HG03066 (cell line): ENCODE results near the gene FMNL1.
"Not testable (repeated sequence)": the region's sequence is repeated elsewhere in the genome, so short reads cannot be mapped to it uniquely, and the experiment has no call there.

Source experiments
- ATAC-seq: cut with Tn5 transposase; IDR thresholded peaks from one replicate; pipeline ENCODE4 v1.9.1; 2021; ENCODE audit warnings: low read depth; ENCODE audit not compliant: unreplicated experiment

The FMNL1 gene, protein sequence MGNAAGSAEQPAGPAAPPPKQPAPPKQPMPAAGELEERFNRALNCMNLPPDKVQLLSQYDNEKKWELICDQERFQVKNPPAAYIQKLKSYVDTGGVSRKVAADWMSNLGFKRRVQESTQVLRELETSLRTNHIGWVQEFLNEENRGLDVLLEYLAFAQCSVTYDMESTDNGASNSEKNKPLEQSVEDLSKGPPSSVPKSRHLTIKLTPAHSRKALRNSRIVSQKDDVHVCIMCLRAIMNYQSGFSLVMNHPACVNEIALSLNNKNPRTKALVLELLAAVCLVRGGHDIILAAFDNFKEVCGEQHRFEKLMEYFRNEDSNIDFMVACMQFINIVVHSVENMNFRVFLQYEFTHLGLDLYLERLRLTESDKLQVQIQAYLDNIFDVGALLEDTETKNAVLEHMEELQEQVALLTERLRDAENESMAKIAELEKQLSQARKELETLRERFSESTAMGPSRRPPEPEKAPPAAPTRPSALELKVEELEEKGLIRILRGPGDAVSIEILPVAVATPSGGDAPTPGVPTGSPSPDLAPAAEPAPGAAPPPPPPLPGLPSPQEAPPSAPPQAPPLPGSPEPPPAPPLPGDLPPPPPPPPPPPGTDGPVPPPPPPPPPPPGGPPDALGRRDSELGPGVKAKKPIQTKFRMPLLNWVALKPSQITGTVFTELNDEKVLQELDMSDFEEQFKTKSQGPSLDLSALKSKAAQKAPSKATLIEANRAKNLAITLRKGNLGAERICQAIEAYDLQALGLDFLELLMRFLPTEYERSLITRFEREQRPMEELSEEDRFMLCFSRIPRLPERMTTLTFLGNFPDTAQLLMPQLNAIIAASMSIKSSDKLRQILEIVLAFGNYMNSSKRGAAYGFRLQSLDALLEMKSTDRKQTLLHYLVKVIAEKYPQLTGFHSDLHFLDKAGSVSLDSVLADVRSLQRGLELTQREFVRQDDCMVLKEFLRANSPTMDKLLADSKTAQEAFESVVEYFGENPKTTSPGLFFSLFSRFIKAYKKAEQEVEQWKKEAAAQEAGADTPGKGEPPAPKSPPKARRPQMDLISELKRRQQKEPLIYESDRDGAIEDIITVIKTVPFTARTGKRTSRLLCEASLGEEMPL

DNA sequence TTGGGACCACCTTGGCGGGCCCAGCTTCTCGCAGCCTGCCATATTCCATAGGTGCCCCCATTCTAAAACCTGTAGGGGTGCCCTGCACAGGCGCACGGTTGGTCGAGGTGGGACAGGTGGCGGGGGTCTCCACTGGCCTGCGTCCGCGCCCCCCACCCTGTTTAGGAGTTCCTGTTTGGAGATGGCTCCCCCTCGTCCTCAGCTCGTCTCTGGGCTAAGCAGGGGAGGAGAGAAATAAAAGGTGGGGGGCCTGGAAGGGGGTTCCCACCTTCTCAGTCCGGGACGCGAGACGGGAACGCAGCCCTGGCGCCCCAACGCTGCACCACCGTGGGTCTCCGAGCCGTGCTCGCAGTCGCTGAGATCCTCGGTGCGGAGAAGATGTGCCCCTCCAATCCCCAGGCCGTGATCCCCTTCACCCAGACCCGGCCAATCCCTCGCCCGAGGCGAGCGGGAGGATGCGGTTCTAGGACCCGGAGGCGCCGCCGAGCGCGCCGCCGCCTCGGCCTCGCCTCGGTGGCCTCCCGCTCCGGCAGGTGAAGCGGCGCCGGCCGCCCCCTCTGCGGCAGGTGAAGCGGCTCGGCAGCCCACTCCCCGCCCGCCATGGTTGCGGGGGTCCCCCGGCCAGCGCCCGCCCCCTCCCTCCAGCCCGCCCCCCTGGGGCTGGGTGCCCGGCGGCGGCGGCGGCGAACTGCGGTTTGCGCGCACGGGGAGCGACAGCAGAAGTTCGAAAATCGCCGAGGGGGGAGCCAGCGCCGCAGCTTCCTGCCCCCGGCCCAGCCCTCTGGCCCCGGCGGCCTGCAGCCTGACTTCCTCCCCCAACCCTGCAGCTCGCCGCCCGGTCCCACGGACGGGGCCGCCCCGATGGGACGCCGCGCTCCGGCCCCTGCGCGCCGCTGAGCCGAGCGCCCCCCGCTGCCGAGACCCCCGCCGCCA, at the start of gene FMNL1:
TSS of gene FMNL1 (plus strand) at position 805 of the 933 bp plus-strand sequence. CDS start 240 bp downstream, outside the sequence.
- ATAC-seq = no peak

DNA sequence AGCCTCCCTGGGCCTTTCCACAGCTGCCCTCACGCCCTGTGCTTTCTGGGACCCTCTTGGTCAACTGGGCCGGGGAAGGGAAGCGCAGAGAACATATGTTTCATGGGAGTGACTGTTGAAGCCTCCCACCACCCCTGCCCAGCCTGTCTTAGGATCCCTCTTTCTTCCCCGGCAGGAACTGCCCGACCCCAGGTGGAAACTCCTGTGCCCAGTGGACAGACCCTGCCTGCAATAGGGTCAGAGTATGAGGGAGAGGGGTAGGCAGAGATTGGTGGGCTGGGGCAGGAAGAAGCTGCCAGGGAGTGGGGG, 49.5 kb upstream of the FMNL1 start:
- no peak for ATAC-seq

DNA sequence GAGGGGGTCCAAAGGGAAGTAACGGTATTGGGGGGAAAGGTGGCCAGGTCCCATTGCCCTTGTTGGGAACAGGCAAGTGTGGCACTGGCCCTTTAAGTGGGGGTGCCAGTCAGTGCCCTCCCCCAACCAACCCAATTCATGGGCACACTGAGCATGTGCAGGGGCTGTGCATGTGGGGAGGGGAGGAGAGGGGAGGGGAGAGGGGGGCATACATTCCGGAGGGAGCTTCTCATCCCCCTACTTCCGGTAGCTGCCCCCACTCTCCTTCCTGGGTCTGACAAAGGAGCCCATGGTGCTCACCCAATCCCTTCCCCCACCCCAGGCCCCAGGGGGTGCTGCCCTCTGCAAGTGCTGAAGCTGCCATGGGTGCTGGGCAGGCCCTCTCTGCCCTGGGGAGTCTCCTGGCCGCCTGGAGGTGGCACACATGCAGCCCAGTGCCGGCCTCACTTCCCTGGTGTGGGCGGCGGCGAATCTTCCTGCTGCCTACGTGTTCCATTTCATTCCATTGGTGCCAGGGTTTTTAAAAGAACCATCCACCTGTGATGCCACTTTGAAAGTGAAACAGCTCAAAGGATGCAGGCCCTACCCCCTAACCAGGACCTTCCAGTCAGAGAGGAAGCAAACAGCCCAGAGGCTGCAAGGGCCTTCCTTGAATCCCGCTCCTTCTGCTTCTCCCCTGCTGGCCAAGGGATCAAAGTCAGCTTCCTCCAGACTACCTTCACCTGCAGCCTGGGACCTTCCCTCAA, 49.0 kb upstream of the FMNL1 start:
- ATAC-seq = no peak

DNA sequence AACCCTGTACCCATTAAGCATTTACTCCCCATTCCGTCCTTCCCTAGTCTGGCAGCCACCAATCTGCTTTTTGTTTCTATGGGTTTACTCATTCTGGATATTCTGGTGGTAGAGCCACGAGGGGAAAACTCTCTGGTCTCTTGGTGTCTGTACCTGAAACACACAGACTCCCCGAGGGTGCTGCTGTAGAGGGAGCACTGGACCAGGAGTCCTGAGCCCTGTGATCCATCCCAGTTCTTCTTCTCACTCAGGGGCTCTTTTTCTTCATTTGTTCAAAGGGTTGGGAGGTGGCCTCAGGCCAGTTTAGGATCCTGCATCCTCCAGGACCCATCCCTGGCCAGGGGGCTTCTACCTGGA, 45.9 kb upstream of the FMNL1 start:
- ATAC-seq = no peak

DNA sequence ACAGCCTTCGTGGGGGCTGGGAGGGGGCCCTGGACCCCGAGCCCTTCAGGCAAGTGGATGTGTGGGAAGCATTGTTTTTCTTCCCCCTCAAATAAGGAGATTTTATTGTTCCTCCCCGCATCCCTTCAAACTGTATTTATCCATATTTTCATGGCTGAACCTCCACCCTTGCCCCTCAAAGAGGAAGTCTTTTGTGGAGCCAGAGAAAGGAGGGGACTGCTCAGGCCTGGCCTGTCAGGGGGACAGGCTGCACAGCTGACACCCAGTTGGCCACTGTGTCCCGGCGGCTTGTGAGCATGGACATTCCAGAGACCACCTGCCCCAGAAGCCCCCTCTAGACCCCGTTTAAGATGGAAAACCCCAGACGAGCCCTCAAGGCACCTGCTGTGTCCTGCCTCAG, 44.1 kb upstream of the FMNL1 start:
- no peak for ATAC-seq

DNA sequence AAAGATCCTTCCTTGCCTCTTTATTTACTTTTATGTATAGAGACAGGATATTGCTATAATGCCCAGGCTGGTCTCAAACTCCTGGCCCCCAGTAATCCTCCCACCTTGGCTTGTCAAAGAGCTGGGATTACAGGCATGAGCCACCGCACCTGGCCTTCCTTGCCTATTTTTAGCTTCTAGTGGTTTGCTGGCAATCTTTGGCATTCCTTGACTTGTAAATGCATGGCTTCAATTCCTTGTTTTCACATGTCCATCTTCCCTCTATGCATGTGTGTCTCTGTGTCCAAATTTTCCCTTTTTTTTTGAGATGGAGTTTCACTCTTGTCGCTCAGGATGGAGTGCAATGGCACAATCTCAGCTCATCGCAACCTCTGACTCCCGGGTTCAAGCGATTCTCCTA, 37.5 kb upstream of the FMNL1 start:
- no peak for ATAC-seq

DNA sequence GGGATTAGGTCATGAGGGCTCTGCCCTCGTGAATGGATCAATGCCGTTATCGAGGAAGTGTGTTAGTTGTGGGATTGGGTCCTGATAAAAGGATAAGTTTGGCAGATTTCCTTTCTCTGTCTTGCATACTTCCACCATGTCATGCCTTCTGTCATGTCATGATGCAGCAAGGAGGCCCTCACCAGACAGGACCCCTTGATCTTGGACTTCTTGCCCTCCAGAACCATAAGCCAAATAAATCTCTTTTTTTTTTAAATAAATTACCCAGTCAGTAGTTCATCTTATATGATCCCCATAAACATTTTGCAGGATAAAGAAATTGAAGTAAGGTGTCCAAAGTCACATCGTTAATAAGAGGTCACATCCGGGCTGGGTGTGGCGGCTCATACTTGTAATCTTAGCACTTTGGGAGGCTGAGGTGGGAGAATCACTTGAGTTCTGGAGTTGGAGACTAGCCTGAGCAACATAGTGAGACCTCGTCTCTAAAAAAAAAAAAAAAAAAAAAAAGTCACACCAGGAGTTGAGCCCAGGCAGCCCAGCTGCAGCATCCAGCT, 34.8 kb upstream of the FMNL1 start:
- ATAC-seq = no peak

DNA sequence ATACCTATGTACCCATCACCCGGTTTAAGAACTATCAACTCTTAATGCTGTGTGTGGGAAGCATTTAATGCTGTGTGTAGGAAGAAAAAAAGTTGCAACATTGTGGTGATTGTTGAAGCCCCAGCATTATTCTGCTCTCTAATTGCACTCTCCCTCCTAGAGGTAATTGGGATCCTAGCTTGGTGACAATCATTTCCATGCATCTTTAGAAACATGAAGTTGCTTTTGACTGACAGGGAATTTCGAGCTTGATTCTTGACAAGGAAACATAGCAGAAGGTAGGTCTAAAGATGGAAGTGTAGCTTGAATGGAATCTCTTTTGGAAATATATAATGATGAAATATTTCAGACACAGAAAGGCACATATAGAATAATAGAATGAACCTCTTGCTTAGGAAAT, 32.7 kb upstream of the FMNL1 start:
- no peak for ATAC-seq

DNA sequence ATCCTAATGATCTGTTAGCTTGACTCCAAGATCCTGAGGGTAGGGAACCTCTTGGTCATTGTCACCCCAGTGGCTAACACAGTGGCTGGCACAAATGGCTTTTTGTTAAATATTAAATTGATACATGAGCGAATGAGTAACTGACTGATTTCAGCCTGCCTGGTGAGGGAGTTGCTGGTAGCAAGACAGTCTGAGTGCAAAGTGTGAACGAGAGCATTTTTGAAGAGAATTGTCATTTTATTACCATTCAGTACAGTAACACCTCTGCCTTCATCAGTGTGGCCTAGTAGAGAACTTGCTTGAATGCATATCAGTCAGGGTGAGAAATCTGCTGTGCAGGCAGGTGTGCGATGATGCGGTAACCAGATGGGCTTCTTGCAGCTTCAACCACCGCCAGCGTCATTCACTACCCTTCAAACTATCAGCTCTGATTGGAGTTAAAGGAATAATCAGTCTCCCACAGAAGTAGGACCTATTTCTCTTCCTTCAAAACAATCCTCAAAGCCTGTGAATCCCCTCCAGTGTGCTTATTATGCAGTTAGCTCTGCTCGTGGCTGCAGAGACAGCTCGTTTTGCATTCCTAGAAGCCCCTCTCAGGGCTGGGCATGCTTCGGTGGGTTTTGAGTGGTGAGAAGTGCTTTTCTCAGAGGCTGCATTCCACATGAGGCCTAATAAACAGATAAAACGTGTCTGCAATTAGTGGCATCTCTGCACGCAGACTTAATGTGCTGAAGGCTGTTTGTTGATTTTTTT, 31.0 kb upstream of the FMNL1 start:
- no peak for ATAC-seq

DNA sequence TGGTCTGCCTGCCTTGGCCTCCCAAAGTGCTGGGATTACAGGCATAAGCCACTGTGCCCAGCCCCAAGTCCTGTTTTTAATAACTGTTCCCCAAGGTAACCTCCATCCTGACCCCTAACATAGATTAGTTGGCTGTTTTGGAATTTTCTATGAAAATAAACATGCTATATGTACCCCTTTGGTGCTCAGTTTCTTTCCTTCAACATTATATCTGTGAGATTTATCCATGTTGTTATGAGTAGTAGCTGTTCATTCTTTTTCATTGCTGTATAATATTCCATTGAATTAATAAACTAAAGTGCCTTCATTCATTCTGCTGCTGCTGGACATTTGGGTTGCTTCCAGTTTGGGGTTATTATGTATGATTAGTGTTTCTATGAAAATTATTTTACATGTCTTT, 26.3 kb upstream of the FMNL1 start:
- no peak for ATAC-seq

DNA sequence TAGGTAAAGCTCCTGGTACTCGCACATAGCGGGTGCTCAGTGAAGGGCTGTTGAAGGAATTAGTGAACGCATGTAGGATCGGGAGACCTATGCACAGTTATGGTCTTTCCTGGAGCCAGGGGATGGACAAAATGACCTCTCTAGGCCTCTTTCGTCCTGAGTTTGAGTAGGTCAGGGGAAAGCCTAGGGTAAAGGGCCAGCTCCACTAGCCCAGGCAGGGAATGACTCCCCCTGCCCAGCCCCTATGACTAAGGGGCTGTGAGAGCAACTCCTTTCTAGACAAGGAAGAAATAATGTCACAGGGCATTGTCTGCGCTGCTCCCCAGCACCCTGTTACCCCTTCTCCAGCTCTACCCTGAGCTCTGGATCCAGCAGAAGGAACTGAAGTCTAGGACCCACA, 24.6 kb upstream of the FMNL1 start:
- no peak for ATAC-seq

DNA sequence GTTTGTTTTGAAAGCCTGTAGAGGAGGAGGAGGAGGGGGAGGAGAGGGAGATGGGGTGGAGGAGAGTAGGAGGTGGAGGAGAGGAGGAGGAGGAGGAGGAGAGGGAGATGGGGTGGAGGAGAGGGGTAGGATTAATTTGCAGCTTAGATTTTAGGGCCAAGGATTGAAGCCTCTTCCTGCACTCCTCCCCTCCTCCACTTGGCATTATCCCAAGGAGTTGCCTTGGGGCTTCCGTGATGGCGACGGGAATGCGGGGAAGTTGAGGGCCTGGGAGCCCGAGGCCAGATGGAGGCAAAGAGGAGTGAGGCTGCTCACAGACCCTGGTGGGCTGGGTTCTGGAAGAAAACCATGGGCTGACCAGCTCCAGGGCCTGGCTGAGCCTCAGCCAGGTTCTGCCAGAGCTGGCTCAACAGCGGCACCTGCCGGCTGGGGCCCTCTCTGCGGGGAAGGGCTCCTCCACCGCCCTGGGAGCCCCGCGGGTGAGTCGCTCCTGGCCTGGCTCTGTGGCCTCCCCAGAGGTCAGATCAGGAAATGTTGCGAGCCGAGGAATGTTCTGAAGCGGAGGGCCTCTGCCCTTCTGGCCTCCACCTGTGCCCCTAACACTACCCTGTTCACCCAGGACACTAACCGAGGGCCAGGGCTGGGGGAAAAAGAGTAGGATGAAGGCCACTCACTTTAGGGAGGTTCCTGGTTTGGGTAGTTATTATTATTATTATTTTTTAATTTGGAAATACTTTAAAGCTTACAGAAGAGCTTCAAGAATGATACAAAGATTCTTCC, 23.9 kb upstream of the FMNL1 start:
- ATAC-seq = peak; percentile 82

DNA sequence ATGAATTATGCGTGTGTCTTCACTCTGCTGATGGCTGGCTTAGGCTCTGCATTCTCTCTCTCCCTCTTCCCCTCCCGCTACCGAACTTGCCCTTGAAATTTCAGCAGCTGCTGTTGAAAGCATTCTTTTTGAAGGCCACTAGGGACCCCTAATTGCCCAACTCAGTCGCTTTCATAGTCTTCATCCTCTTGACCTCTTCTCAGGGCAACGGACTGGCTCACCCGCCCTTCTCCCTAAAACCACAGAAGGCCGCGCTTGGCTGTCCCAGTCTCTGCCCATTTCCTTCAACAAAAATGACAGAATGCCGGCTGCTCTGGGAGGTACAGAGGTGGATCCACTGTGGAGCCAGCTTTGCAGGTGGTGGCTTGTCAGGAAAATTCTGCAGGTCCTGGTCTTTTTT, 21.0 kb upstream of the FMNL1 start:
- ATAC-seq = no peak

DNA sequence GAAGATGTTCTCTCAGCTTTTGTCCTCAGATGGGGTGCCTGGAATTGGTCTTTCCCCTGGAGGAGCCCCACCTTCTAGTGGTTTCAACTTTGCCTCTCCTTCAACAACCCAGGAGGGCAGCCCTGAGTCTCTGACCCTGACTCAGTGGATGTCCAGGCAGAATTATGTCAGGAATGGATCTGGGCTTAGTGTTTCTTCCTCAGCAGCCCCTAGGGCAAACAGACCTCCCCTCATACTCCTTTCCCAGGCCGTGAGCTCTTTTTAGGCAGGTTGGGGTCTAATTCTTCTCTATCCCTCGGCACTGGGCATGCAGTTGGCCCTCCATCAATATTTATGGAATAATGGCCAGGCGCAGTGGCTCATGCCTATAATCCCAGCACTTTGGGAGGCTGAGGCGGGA, 20.2 kb upstream of the FMNL1 start:
- no peak for ATAC-seq

DNA sequence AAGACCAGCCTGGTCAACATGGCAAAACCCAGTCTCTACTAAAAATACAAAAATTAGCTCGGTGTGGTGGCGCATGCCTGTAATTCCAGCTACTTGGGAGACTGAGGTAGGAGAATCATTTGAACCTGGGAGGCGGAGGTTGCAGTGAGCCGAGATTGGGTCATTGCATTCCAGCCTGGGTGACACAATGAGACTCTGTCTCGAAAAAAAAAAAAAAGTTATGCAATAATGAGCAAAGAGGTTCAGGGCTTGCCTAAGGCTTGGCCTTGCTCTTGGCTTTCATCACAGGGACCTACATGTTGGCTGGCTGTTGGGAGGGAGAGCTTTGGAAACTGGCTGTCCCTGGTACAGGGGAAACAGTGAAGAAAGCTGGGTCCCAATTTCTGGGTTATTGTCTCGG, 19.8 kb upstream of the FMNL1 start:
- ATAC-seq = not testable (repeated sequence)

DNA sequence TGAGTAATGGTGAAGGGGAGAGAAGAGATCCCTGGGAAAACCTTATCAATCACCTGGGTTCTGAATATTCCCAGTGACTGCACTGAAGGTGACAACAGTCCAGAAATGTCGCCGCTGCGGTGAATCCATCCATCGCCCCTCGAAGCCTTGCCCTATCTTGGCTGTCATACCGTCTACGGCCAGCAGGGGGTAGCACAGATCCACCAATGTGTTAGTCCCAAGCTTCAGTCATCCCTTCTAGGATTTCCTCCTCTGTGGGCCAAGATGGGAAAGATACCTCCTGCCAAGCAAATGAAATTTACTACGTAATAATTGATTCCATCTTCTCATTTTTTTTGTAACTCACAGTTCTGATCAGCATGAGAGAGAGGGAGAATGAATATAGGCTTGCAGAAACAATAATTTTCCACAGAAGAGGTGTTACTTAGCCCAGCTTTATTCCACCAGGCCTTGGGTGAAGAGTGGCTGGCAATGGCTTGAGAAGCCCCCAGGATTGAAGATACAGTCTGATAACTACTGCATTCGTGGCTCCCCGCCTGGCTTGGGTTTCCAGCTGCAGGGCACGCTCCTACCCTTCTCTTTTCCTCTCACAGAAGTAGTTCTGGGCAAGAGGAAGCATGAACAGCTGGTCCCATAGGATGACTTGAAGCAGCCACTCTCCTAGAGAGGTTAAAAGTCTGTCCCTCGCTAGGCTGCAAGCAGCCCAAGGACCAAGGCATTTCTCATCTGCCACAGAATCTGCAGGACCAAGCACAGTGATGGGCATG, 2.6 kb upstream of the FMNL1 start:
- no peak for ATAC-seq

DNA sequence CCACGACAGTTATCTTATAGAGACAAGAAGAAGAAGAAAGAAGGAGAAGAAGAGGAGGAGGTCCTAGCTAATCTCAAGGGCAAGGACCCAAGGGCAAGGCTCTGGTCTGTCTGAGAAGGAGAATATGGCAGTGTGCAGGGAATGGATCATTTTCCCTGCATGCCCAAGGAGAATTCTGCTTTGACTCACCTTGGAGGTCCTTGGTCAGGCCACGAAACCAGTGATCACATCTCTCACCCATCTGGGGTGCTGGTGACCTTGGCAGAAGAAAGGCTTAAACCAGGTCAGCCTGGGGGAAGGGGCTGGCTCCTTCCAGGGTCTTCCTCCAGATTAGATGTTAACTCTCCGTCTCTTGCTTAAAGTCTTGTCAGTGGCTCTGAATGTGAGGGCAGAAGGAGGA, 1.6 kb upstream of the FMNL1 start:
- no peak for ATAC-seq

DNA sequence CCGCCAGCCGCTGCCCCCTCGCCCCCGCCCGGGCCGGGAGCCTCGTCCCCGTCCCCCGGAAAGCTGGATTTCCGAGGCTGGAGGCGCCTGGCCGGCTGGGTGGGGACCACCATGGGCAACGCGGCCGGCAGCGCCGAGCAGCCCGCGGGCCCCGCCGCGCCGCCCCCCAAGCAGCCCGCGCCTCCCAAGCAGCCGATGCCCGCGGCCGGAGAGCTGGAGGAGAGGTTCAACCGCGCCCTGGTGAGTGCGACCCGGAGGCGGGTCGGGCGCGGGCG, 266 bp downstream of the FMNL1 start:
- ATAC-seq = no peak
